HUES64 (cell line): ENCODE measurements around the gene CMPK1.
"Not testable (repeated sequence)": the region's sequence is repeated elsewhere in the genome, so short reads cannot be mapped to it uniquely, and the experiment has no call there.

ENCODE experiments used
- H3K27ac ChIP-seq: 2 replicates; pipeline ENCODE4 v1.7.0; 2013; ENCODE audit warnings: low read depth, low read length, inconsistent platforms
- H3K27me3 ChIP-seq: 2 replicates; pipeline ENCODE4 v1.6.1; 2013; ENCODE audit warnings: mild to moderate bottlenecking, low read length; ENCODE audit not compliant: insufficient read depth
- H3K36me3 ChIP-seq: 2 replicates; pipeline ENCODE4 v1.6.1; 2013; ENCODE audit warnings: mild to moderate bottlenecking, low read length; ENCODE audit not compliant: insufficient read depth
- H3K4me1 ChIP-seq: 2 replicates; pipeline ENCODE4 v1.6.1; 2013; ENCODE audit warnings: mild to moderate bottlenecking, low read length, moderate library complexity; ENCODE audit not compliant: insufficient read depth
- H3K4me3 ChIP-seq: 2 replicates; pipeline ENCODE4 v1.5.1; 2013; ENCODE audit warnings: mild to moderate bottlenecking, low read length, moderate library complexity
- H3K9ac ChIP-seq: 2 replicates; pipeline ENCODE4 v1.6.1; 2013; ENCODE audit warnings: mild to moderate bottlenecking, low read depth, low read length
- H3K9me3 ChIP-seq: 2 replicates; pipeline ENCODE4 v1.6.1; 2013; ENCODE audit warnings: low read depth, low read length; ENCODE audit not compliant: insufficient read depth
- WGBS: fragments of 150-250, 120-280 bp; methylation state at CpG from one replicate; pipeline ENCODE4 v1.1.7; 2013; ENCODE audit warnings: missing lambda C conversion rate; 5-methylcytosine and 5-hydroxymethylcytosine counted together

CMPK1 gene

GRCh38 chr1:47338249-47339077 is 4.9 kb downstream of the CMPK1 start:
- Histone ChIP-seq H3K27me3 (no peaks in the 10 kb centered on the region), H3K4me3 (no peak overlapping the region), H3K36me3 (no peaks in the 10 kb centered on the region), H3K4me1 (peaks cover 5% of the 10 kb centered on the region), H3K27ac (no peak overlapping the region), H3K9me3 (no peaks in the 10 kb centered on the region), H3K9ac (no peak overlapping the region)

- 91% methylated on average over 4 of the region's 4 CpGs for WGBS
- no peak overlapping the region for H3K27ac ChIP-seq
- H3K36me3 ChIP-seq: no peaks in the 10 kb centered on the region
Measured at GRCh38 chr1:47340227-47340626, 6.6 kb downstream of the CMPK1 start.

GRCh38 chr1:47346979-47347378 is 13.4 kb downstream of the CMPK1 start:
- not testable (repeated sequence) for H3K27ac ChIP-seq, H3K9ac ChIP-seq, H3K36me3 ChIP-seq, H3K9me3 ChIP-seq, H3K4me3 ChIP-seq, H3K27me3 ChIP-seq, H3K4me1 ChIP-seq
- WGBS: 95% methylated on average over 5 of the region's 5 CpGs

More at GRCh38 chr1:47340227-47340626, 6.6 kb downstream of the CMPK1 start:
- no peaks in the 10 kb centered on the region for H3K4me1 ChIP-seq
- H3K9me3 ChIP-seq: no peaks in the 10 kb centered on the region
- H3K4me3 ChIP-seq: no peak overlapping the region
- H3K27me3 ChIP-seq: no peaks in the 10 kb centered on the region
- no peak overlapping the region for H3K9ac ChIP-seq

- WGBS: 93% methylated on average over 9 of the region's 9 CpGs
- H3K36me3 ChIP-seq: no peaks in the 10 kb centered on the region
- no peaks in the 10 kb centered on the region for H3K27me3 ChIP-seq
- H3K4me3 ChIP-seq: no peak overlapping the region
- H3K9ac ChIP-seq: no peak overlapping the region
- H3K4me1 ChIP-seq: no peaks in the 10 kb centered on the region
- no peaks in the 10 kb centered on the region for H3K9me3 ChIP-seq
- no peak overlapping the region for H3K27ac ChIP-seq
Measured at GRCh38 chr1:47347735-47348134, 14.1 kb downstream of the CMPK1 start.

- Histone ChIP-seq H3K4me3 (no peak overlapping the region), H3K36me3 (no peaks in the 10 kb centered on the region), H3K27me3 (no peaks in the 10 kb centered on the region), H3K9me3 (no peaks in the 10 kb centered on the region), H3K9ac (no peak overlapping the region), H3K4me1 (no peaks in the 10 kb centered on the region), H3K27ac (no peak overlapping the region)
- WGBS: 95% methylated on average over 1 of the region's 1 CpG
Measured at GRCh38 chr1:47348246-47348645, 14.7 kb downstream of the CMPK1 start.

- no peaks in the 10 kb centered on the region for H3K9me3 ChIP-seq
- WGBS: 90% methylated on average over 2 of the region's 2 CpGs
- no peaks in the 10 kb centered on the region for H3K27me3 ChIP-seq
- H3K4me3 ChIP-seq: no peak overlapping the region
- no peak overlapping the region for H3K9ac ChIP-seq
- H3K4me1 ChIP-seq: no peaks in the 10 kb centered on the region
- no peak overlapping the region for H3K27ac ChIP-seq
- H3K36me3 ChIP-seq: no peaks in the 10 kb centered on the region
Measured at GRCh38 chr1:47351305-47351704, 17.7 kb downstream of the CMPK1 start.

GRCh38 chr1:47361380-47361779 is 27.8 kb downstream of the CMPK1 start:
- no peak overlapping the region for H3K4me3 ChIP-seq
- no peaks in the 10 kb centered on the region for H3K4me1 ChIP-seq
- H3K36me3 ChIP-seq: no peaks in the 10 kb centered on the region
- 79% methylated on average over 3 of the region's 3 CpGs for WGBS
- H3K27ac ChIP-seq: no peak overlapping the region
- no peak overlapping the region for H3K9ac ChIP-seq
- no peaks in the 10 kb centered on the region for H3K9me3 ChIP-seq
- no peaks in the 10 kb centered on the region for H3K27me3 ChIP-seq

- Histone ChIP-seq H3K27ac (no peak overlapping the region), H3K9ac (no peak overlapping the region), H3K4me3 (no peak overlapping the region), H3K27me3 (no peaks in the 10 kb centered on the region), H3K36me3 (no peaks in the 10 kb centered on the region), H3K4me1 (no peaks in the 10 kb centered on the region), H3K9me3 (no peaks in the 10 kb centered on the region)
- WGBS: 100% methylated on average over 1 of the region's 1 CpG
Measured at GRCh38 chr1:47362828-47363227, 29.2 kb downstream of the CMPK1 start.

GRCh38 chr1:47367651-47368050 is 34.1 kb downstream of the CMPK1 start:
- Histone ChIP-seq H3K27ac (no peak overlapping the region), H3K9me3 (no peaks in the 10 kb centered on the region), H3K9ac (no peak overlapping the region), H3K4me1 (no peaks in the 10 kb centered on the region), H3K27me3 (no peaks in the 10 kb centered on the region), H3K36me3 (peaks cover 24% of the 10 kb centered on the region), H3K4me3 (no peak overlapping the region)
- 96% methylated on average over 7 of the region's 7 CpGs for WGBS

GRCh38 chr1:47371016-47371517 is 37.5 kb downstream of the CMPK1 start:
- Histone ChIP-seq H3K9me3 (no peaks in the 10 kb centered on the region), H3K4me1 (no peaks in the 10 kb centered on the region), H3K4me3 (no peak overlapping the region), H3K27me3 (no peaks in the 10 kb centered on the region), H3K27ac (no peak overlapping the region), H3K9ac (no peak overlapping the region), H3K36me3 (peaks cover 53% of the 10 kb centered on the region)

GRCh38 chr1:47374501-47374900 is 40.9 kb downstream of the CMPK1 start:
- Histone ChIP-seq H3K9me3 (no peaks in the 10 kb centered on the region), H3K4me3 (no peak overlapping the region), H3K4me1 (peaks cover 8% of the 10 kb centered on the region; the same call in 1 of the 2 replicates), H3K27me3 (no peaks in the 10 kb centered on the region), H3K9ac (no peak overlapping the region), H3K36me3 (peaks cover 53% of the 10 kb centered on the region), H3K27ac (no peak overlapping the region)
- 86% methylated on average over 1 of the region's 1 CpG for WGBS
